ENCODE results near the gene SLC9A7.
"Not testable (repeated sequence)": the region's sequence is repeated elsewhere in the genome, so short reads cannot be mapped to it uniquely, and the experiment has no call there.

The SLC9A7 gene

GRCh38 chrX:46758956-46759644, at the start of gene SLC9A7:
Gene SLC9A7 (minus strand): TSS chrX:46759118. CDS start chrX:46759029, 89 bp downstream.
- peak; percentile 61 for DNase-seq

DNA sequence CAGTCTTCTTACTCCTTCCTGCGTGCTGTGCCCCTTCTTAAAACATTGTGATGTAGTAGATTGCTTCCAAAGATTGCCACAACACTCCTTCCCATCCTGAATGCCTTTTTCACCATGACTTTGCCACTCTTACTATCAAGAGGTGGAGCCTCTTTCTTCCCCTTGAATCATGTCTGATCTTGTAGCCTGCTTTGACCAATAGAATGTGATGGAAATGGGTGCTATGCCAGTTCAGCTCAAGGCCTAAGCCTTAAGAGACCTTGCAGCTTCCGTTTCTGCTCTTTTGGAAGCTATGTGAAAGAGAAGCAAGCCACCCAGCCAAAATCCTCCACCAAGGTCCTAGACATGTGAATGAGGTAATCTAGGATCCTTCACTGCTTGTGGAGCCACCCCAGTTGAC, 46.4 kb upstream of the SLC9A7 start:
- no peak for DNase-seq

- DNase-seq = no peak
These were observed 44.2 kb upstream of the SLC9A7 start for GRCh38 chrX:46803140-46803539.

DNA sequence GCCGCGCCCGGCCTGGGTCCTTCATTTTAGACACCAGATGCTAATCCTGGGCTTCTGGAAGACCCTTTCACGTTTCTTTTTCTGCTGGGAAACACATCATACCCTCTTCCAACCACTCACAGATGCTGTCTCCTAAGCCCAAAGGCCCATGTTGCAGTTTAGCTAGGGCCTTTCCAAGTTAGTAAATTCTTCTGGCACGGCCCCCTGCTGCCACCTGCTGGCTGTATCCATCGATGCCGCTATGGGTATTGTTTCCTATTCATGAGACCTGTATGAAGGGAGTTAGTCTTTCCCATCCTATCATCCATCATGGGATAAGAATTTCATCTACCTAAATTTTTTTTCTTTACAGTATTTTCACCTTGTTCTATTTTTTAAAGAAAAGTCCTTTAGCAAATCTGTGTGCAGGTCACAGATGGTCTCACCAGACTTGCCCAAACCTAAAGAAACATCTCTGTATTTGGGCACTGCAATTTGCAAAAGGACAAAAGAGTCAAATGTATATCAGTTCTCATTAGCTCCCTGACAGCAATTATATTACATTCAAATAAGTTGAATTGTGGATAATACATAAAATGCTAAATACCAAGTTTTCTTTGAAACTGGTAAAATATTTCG, 37.8 kb upstream of the SLC9A7 start:
- peak; percentile 46 for DNase-seq

DNA sequence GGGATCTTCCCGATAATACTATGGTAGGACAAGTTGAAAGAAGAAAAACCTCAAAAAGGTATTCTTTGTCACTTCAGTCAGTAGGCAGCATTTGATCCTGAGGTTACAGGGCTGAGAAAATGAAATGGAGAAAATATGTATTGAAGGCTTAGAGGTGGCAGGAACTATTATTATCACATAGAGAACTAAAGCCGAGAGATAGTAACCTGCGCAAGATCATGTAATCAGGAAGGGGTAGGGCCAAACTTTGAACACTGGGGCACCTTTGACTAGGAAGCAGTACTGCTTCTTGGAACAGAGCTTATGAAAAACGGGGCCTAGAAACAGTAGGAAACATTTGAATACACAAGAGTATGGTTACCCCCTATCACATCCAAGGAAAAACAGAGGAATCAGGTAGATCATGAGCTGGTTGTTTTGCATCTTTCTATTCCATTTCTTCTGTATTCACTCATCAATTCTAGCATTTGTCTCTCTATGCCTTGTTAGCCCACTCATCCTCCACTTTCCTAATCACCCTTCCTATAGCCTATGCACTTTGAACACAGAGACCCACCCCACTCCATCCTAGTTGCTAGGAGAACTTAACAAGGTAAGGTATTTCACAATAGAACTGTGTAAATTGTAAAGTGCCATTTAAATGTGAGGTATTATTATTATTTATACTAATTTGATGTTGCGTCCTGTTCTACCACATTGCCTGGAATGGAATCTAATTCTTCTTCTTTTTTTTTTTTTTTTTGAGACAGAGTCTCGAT, 34.6 kb upstream of the SLC9A7 start:
- no peak for DNase-seq

DNA sequence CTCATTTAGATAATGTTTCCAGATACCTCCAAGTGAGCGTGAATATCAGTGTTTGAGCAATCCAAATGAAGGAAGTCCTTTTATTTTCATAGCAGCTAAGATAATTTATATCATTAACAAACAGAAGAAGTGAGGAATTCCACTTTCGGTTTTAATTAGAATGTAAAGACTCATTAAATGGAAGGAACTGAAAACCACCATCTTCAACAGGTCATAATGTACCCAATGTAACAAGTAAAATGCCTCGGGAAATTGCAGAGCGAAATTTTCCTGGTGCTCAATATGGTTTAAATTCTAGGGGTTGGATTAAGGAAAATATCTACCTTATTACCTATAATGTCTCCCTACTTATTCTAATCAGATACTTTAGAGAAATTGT, 33.9 kb upstream of the SLC9A7 start:
- DNase-seq = no peak

GRCh38 chrX:46791927-46792809, 33.2 kb upstream of the SLC9A7 start:
- DNase-seq = no peak

DNA sequence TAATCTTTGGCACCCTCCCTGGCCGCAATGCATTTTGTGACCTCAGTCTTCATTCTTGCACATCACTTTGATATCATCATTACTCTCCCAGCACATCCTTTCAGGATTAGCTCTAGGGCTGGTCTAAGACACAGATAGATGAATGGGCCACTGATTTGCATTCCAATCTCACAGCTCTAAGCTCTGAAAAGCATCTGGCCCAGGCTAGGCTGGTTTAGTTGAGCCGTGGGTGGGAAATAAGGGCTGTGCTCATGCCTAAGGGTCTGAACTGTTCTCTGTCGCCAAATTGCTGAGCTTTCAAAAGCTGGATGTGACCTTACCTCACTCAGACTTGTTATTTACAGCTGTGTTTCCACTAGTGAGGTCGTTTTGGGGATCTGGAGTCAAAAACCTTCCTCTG, 30.0 kb upstream of the SLC9A7 start:
- DNase-seq = no peak

GRCh38 chrX:46784437-46784836, 25.5 kb upstream of the SLC9A7 start:
- DNase-seq = not testable (repeated sequence)

- no peak for DNase-seq
These were observed 23.1 kb upstream of the SLC9A7 start for GRCh38 chrX:46782034-46782433.

- no peak for DNase-seq
These were observed 19.3 kb upstream of the SLC9A7 start for GRCh38 chrX:46777971-46778810.

DNA sequence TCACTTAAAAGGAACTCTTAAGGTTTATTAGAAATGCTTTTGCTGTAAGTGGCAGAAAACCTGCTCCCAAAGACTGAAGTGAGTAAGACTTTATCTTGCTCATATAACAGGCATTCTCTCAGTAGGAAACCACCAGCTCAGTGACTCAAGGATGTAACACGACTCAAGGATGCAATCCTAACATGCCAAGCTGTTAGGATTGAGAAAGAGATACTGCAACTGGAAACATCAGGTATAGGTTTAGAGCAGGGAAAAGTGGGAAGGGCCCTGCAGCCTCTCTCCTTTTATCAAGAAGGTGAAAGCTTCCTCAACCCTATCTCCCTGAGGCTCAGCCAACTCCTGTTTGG, 11.9 kb upstream of the SLC9A7 start:
- peak; percentile 7 for DNase-seq

GRCh38 chrX:46770000-46770816, 11.3 kb upstream of the SLC9A7 start:
- DNase-seq = peak; percentile 10

DNA sequence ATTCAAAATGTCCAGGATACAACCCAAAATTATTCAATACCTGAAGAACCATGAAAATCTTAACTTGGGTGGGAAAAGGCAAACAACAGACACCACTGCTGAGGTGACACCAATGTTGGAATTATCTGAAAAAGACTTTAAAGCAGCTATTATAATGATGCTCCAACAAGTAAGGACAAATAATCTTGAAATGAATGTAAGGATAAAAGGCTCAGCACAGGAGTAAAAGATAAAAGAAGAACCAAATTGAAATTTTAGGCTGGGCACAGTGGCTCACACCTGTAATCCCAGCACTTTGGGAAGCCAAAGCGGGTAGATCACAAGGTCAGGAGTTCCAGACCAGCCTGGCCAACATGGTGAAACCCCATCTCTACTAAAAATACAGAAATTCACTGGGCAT, 4.0 kb upstream of the SLC9A7 start:
- no peak for DNase-seq

DNA sequence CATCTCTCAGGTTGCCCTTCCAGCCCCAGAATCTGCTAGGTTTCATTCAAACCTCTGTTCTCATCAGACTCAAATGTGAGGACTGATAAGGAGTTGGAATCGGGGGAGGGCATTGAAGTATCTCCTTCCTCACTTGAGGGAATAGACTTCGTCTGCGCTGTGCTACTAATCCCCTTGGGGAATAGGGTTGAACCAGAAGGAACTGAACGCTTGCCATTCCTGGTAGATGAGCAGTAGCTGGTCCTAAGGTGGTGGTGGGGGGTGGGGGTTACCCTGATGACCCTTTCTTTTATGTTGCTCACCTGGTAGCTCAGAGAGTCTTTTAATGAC, 692 bp upstream of the SLC9A7 start:
- peak; percentile 37 for DNase-seq

- peak; percentile 26 for DNase-seq
These were observed 559 bp downstream of the SLC9A7 start for GRCh38 chrX:46758163-46758955.

- DNase-seq = no peak
These were observed 1.3 kb downstream of the SLC9A7 start for GRCh38 chrX:46757593-46757992.

DNA sequence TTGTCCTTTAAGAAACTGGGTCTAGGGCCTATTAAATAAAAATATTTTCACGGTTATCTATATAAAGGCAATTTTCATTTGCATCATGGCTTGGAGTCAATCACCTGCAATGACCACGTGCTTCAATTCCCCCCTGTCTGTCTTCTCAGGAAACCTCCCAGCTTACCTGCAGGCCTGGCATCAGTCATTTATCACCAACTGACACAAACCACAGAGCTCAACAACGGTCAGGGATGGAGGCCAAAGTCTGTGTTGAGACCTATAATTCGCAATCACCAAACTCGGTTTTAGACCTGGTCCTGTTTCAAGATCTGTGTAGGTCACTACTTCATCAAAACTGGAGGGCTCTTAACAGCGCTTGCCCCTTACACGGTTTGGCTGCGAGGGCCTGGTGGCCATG, 1.9 kb downstream of the SLC9A7 start:
- no peak for DNase-seq

DNA sequence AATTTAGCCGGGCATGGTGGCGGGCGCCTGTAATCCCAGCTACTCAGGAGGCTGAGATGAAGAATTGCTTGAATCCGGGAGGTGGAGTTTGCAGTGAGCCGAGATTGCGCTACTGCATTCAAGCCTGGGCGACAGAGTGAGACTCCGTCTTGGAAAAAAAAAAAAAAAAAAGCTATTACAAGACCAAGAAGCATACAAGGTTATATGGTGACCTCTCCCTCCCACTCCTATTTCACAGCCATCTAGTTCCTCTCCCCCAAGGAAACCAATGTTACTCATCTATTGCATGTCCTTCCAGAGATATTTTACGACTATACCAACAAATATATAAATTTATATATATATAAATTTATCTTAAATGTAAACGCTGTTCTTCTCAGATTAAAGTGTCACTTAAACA, 3.2 kb downstream of the SLC9A7 start:
- DNase-seq = no peak

DNA sequence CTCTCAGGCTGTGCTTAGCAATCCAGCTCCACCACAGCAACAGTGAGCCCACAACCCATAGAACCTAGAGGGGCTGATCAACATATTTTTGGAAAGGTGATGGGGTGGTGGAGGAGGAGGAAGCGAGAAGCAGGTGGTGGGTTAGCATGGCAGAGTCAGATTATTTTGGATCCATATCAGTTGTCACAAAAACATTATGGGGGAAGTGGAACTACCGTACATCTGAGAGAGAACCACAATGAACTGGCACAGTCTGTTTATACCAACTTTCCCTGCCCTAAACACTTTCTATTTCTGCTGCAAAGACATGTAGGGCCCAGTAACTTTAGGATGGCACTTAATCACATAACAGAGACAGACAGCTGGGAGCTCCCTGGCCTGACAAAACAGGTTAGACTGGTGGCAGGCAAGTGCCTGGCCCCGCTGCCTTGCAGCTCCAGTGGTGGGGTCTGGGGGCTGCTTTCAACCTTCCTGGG, 4.3 kb downstream of the SLC9A7 start:
- peak; percentile 7 for DNase-seq

DNA sequence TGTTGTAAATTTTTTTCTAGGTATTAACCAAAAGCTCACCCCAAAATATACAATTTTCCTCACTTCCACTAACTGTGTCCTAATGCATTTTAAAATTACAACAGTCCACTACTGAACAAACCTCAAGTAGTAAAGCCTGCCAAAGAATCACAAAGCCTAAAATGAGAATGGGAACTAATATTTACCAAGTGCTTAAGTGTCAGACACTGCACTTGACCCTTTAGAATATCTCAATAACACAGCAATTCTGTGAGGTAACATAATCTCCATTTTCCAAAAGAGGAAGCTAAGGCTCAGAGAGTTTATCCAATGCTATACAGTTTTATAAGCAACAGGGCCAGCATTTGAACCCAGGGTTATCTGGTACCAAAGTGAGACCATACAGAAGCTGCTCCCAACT, 4.9 kb downstream of the SLC9A7 start:
- DNase-seq = no peak
